Urothelium cell line (cell line): ENCODE results near the gene LRFN4.
A peak's percentile ranks its signal among the peaks of the same experiment; 100 is the strongest.

Experiments
- DNase-seq: peaks from one replicate; pipeline ENCODE4 v3.0.0; 2011; ENCODE audit warnings: low spot score, mixed read lengths
- FAIRE-seq: peaks from 2 replicates; lab custom pipeline; 2011; peaks lifted over from hg19 to GRCh38; lab: Jason Lieb, UNC

LRFN4 gene

DNA sequence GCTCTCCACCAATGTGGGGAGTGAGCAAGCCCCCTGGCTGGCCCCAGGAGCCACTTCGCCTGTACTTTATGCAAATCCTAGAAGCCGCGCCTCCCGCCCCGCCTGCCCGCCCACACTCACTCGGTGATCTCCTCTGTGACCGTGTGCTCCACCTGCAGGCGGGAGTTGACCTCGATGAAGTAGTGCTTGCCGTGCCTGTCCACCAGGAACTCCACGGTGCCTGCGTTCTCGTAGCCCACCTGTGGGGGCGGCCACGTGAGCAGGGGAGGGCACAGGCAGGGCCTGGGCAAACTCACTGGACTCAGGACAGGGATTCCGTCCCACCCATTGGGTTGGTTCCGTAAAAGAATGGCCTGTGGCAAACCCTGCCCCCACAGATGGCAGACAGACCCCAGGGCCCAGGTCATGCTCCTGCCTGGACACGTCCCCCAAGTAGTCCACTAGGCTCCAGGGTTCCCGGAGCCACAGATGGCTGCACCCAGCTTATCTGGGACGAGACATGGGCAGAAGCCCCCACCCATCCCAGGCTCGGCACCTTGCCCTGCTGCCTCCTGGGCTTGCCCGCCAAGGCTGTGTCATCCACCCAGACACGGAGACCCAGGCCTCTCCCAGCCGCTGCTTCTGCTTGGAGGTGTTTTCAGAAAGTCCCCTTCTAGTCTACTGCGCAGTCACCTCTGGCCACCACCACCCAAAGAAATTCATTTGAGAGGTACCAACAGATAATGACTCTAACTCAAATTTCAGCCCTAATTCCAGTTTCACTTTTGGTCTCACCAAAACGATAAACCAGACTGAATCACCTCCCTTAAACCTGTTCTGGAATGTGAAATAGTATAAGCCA is 12.1 kb downstream of the LRFN4 start:
- peak; percentile 89 for DNase-seq
- FAIRE-seq: peak; percentile 73

DNA sequence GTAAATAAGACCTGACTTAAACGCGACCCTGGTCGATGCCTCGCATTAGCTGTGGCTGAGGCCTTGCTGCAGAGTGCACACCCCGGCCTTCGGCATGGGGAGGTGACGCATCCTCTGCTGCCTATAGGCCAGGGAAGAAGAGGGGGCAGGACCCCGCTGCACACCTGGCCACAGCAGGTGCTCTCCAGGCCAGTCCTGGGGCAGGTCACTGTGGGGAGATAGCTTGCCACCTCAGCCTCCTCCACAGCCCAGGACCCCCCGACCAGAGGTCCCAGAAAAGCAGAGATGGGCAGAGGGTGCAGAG is 12.7 kb downstream of the LRFN4 start:
- DNase-seq (no peak), FAIRE-seq (no peak)

DNA sequence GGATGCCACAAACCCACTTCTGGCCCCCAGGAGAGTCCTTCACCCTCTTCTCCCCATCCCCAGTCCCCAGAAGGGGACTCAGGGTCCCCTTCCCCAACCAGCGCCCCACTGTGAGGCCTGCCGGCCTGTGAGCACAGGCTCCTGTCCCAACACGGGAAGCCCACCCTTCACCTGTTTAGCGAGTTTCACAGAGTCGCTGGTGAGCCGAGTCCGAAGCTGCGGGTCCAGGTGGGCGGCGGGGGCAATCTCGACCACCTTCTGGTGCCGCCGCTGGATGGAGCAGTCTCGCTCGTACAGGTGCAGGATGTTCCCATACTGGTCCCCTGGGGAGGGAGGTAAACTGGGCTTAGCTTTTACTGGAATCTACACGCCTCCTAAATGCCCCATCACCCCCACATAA is 13.3 kb downstream of the LRFN4 start:
- FAIRE-seq (no peak), DNase-seq (no peak)

DNA sequence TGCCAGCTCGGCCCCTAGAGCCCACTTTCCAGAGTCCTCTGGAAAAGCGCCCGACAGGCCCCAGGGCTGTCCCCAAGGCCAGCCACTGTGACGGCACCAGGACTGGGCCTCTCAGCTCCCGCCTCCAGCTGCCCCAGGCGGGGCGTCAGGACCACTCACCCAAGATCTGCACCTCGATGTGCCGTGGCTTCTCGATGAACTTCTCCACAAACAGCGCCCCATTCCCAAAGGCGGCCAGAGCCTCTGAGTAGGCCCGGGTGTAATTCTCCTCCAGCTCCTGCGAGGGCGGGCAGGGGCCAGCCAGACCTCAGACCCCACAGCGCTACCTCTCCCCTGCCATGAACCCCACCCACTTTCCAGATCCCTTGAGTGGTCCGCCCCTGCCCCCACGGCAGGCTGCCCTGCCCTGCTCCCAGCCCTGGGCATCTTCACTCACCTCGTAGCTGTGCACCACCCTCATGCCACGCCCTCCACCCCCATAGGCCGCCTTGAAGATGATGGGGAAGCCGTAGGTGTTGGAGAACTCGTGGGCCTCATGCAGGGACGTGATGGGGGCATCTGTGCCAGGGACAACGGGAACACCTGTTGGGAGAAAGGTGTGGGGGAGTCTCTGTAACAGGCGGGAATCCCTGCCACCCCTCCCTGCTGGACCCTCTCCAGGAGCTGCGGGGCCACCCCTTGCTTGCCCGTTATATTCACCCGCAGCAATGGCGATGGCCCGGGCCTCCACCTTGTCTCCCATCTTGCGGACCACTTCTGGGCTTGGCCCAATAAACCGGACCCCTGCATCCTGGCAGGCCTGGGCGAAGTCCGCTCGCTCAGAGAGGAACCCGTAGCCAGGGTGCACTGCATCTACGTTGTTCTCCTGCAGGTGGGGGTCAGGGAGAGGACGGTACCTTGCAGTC is 14.0 kb downstream of the LRFN4 start:
- DNase-seq (no peak), FAIRE-seq (no peak)

DNA sequence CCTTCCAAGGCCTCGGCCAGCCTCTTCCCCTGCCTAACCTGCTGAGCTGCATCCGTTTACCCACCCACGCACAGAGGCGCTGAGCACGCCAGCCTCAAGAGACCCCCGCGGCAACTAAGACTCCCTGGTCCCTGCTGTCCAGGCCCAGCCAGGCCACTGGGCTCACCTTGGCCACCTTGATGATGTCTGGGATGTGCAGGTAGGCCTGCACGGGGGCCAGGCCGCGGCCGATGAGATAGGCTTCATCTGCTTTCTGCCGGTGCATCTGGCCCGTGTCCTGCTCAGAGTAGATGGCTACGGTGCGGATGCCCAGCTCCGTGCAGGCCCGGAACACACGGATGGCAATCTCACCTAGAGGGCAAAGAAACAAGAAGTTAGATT is 14.6 kb downstream of the LRFN4 start:
- no peak for DNase-seq
- FAIRE-seq: no peak

DNA sequence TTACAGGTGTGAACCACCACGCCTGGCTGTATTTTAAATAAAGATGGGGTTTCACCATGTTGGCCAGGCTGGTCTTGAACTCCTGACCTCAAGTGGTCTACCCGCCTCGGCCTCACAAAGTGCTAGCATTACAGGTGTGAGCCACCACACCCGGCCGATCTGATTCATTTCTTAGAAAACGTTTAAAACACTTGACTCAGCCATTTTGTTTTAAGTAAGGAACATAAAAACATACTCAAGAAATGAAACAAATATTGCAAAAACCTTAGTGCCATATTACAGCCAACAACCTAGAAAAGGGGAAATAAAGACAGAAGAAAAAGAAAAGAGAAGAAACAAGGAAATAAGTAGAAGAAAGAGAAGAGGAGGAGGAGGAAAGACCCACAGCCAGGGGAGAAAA is 17.4 kb downstream of the LRFN4 start:
- FAIRE-seq (no peak), DNase-seq (no peak)

DNA sequence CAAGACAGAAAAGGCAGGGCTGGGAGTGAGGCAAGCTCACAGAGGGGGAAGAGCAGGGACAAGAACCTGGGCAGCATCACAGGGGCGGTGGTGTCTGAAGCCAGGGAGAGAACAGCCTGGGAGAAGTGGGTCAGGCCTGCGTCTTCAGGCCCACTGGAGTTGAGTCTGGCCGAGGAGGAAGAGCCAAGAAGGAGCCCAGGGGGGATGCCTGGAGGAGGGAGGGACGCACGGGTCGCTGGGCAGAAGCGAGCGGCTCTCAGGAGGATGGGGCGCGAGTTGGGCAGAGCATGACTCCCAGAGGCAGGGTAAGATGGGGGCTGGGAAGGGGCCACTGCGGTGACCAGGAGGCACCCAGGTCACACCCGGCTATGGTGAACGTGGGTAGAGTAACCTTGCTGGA is 18.5 kb downstream of the LRFN4 start:
- FAIRE-seq (no peak), DNase-seq (no peak)

DNA sequence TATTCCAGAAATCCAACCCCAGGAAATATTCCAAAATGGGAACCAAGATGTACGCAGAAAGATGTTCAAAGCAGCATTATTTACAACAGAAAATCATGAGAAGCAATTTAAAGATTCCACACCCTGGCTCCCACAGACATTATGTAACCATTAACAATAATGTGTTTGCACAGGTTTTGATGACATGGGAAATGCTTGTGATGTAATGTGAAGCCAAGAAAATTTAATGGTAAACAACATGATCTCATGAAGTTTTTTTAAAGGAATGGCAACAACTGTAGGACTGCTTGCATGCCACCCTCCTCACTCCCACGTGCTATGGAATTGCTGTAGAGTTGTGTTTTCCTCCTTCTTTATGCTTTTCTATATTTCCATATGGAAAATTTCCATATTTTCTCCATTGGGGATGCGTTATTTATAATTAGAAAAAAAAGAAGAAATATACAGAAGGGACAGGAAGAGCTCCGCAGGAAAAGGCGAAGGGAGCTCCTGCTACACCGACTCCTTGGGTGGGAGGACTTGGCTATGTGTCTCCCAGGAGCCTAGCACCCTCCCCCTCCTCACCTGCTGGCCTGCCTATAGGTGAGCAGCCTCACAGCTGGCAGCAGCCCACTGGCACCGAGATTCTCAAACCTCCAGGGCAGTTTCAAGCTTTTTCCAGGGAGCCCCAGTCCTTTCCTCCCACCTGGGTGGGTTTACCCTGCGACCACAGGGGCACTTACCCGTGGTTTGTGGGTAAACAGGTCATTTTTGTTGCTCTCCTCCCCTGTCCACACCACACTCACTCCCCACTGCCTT is 20.9 kb downstream of the LRFN4 start:
- DNase-seq: no peak
- FAIRE-seq: no peak

DNA sequence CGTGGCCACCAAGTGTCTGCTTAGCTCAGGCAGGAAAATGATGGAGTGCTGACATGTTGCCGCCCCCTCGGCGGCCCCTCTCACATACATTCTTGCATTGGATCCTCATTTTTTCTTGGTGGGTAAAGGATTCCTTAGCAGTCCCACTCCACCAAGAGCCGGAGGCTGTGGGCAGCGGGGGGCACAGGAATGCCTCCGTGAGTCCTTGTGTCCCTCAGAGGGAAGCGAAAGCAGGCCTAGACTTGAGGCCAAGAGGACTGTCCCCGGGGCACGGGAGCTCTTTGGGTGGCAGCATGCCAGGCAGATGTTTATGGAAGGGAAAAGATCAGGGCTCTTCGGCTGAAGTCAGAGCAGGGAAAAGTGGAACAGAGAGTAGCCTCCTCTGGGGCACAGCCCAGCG is 21.6 kb downstream of the LRFN4 start:
- FAIRE-seq: no peak

DNA sequence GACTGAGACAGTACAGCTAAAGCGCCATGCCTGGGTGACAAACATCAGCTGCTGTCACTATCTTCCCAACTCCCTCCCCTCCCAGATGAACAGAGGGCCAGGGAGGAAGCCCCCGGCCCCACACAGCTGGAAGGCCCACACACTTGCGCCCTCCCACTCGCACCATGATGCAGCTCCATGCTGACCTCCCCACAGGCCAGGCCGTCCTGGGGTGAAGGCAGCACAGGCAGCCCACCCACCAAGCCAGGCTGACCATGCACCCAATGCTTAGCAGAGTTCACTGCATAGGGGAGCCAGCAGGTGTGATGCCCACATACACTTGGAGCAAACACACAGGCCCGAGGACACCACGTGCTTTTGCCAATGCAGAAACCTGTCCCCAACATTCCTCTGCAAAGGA is 22.1 kb downstream of the LRFN4 start:
- FAIRE-seq (no peak), DNase-seq (no peak)

More for the DNA sequence above, 21.6 kb downstream of the LRFN4 start:
- DNase-seq: no peak

DNA sequence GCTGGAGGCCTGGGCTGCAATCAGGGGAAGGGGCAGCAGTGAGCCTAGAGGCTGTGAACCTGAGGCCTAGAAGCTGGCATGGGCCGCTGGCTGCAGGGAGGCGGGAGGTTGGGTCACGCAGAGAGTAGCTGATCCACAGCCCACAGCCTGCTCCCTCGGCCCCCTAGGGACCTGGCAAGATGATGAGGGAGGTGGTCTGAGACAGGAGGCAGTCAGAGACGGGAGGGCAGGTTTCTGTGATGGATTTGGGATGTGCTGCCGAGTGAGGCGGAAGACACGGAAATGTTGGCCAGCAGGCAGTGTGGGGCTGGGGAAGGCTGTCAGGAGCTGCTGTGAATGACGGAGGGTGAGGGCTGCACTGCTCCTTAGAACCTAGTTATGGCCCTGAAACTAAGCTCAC is 22.7 kb downstream of the LRFN4 start:
- DNase-seq (no peak), FAIRE-seq (no peak)

DNA sequence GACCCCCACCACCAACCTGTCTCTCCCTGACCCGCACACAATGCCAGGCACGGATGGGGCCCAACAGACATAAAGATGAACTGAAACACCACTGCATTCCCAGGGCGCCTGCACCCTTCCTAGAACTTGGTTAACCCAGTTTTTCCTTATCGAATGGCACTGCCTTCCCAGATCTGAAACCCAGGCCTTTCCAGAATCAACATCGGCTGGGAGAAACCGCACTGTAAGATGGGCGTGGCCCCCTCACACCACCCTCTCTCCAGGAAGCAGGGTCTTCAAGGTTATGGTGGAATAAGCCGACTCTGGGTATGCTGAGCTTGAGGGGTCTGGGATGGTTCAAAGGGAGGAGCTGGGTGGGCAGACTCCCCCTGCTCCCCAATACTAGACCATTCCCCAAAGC is 23.1 kb downstream of the LRFN4 start:
- FAIRE-seq: no peak
- no peak for DNase-seq

DNA sequence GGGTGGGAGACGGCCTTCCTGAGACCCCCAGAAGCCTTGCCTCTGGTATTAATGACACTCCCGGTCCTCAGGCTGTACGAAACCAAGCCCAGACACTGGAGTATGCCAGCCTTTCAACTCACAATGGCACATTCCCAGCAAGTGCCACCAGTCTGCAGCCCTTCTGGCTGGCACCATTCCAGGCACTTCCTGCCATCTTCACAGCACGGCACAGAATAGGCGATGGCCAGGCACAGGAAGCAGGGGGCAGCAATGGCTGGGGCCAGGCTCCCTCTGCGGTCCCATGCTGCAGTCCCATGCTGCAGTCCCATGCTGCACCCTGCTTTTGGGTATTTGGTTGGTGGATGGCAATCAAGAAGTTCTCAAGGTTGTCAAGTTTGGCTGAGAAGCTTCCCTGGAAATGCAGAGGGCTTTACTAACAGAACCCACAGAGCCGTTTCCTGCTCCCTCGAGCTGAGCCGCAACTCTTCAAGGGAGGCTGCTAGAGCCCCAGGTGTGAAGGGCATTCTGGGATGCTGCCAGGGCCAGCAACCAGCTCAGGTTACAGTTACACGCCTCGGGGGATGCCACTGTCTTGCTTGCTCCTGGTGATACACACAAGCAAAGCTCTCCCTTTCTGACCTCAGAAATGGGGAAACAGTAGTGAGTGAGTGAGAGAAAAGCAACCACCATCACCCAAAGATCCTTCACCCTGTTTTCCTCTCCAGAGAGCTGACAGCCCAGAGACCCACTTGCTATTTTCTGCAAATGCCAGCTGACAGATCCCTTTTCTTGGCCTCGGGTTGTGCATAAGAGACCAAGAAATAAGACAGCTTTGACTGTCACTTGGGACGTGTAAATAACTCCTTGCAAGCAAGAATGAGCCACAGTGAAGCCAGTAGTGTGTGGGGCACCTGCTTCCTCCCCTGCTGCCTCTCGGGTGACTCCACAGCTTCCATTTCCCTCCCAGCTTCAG is 23.9 kb downstream of the LRFN4 start:
- FAIRE-seq (peak; percentile 23), DNase-seq (peak; percentile 61)

DNA sequence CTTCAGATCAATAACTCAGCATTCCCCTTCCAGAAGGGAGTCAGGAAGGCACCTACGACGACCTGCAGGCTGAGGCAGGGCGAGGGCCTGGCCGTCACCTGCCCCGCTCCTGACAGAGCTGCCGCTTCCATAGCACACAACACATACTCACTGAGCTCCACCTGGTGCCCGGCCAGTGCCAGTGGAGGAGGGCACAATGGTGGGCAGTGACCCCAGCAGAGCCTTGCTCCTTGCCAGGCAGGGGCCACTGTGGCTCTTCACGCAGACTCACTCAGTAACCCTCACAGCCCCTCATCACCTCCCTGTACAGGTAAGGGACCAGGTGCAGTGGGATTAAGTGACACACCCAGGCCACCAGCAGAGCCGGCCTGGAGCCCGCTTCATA is 24.6 kb downstream of the LRFN4 start:
- FAIRE-seq: no peak
- no peak for DNase-seq

DNA sequence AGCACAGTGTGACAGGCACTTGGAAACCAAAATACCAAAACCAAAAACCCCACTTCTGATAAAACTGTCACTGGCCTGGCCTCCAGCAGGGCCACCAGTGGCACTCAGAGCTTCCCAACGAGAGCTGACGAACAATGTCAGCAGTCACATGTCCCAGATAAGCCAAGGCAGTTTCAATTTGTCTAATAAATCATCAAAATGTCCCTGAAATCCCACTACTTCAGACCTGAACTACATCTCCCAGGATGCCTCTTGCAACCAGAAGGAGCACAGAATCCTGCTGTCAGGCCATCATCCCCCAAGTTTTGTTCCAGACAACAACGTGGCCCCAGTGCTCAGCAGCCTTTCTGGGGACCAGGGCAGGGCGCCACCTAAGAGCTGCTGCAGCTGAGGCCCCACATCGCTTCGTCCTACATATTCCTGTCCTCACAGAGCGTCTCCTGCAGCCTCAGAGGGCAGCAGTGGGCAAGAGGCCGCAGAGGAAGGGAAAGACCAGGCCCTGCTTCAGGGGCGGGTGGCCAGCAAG is 25.1 kb downstream of the LRFN4 start:
- no peak for DNase-seq
- no peak for FAIRE-seq

DNA sequence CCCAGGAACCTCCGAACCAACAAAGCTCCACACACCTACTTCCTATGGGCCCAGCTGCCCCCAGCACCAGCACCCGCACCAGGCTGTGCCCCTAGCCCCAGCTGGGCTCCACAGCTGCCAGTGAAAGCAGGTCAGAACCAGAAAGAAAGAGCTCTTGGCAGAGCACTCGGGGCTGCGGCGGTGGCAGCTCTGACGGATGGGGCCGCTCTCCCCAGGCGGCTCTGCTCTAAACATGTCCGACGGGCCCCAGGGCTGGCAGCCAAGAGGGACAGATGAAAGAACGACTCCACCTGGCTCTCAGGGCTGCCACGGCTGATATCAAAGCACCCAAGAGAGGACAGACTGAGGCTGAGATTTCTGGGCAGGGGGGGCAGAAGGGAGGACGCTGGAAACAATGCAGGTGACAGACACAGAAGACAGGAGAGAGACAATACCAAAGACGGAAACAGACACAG is 25.7 kb downstream of the LRFN4 start:
- no peak for FAIRE-seq
- no peak for DNase-seq

DNA sequence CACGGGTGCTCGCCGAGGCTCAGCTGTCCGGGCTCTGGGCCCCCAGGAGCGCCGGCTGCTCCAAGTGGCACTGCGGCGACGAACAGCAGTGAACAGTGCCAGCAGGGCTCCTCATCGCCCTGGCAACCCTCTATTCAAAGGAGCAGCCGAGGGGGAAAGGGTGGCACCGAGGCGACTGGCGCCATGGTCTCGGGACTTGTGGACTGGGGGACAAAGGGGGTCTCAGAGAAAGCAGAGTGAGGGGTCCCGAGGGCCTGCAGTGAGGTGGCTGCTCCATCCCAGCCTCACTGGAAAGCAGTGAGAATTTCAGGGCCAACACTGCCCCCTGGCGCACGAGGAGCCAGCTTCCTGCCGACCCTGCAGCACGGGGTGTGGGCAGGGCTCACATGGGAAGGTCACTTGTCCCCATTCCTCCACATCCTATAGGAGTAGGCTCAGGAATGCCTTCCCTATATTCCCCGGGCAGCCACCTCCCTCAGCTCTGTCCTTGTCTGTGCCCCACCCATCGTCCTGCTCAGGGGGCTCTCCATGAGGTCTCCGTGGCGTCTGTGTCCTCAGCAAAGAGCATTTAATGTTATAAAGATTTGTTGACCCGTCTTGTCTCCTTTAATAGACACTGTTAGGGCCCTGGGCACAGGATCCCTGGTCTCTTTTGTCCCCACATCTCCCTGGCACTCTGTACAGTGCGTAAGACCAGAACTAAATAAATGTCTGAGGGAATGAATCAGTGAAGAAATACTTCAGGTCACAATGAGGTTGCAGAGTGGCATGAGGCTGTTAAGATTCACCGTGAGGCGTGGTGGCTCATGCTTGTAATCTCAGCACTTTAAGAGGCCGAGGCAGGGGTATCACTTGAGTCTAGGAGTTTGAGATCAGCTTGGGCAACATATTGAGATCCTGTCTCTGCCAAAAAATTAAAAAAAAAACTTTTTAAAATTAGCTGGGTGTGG is 26.4 kb downstream of the LRFN4 start:
- DNase-seq (peak; percentile 44), FAIRE-seq (no peak)

DNA sequence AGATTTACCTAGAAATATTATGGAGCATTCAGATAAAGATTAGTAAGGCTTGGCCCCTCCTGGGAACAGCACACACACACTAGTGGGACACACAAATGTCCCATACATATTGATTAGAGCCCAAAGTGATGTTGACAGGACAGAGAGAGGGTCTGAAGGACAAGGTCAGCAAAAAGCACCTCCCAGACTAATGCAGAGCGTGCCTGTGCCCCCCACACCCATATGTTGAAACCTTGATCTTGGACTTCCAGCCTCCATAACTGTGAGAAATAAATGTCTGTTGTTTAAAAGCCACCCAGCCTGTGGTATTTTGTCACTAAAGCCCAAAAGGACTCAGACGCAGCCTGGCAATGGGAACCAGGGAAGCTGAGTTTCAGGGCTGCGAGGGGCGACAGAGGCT is 27.6 kb downstream of the LRFN4 start:
- FAIRE-seq (no peak), DNase-seq (no peak)

DNA sequence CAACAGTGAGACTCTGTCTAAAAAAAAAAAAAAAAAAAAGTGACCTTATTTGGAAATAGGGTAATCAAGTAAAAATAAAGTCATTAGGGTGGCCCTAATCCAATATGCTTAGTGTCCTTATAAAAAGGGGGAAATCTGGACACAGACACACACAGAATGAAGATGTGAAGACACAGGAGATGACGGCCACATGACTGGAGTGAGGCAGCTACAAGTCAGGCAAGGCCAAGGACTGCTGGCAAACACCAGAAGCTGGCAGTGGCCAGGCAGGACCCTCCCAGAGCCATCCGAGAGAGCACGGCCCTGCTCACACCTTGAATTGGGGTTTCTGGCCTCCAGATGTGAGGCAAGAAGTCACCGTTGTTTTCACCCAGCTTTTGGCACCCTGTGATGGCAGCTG is 28.6 kb downstream of the LRFN4 start:
- no peak for DNase-seq
- FAIRE-seq: no peak
